Breast epithelium (tissue), 3 donors: ENCODE results near the gene ARSK.

Experiments used
- CTCF ChIP-seq, 3 donors: fragments of 450-650 bp; IDR thresholded peaks; one replicate each; pipeline ENCODE4 v1.5.1; 2016 to 2017; ENCODE audit warnings: antibody characterized with exemption in 3 of 3, mild to moderate bottlenecking in 3 of 3, moderate library complexity in 3 of 3
- POLR2A ChIP-seq: fragments of 450-650 bp; IDR thresholded peaks from one replicate; pipeline ENCODE4 v1.6.1; 2016; ENCODE audit warnings: antibody characterized with exemption, mild to moderate bottlenecking, moderate library complexity
- POLR2AphosphoS5 ChIP-seq, 3 donors: sonication (generic); formaldehyde crosslinking; IDR thresholded peaks; one replicate each; pipeline ENCODE4 v1.6.1; 2017; ENCODE audit warnings: antibody characterized with exemption in 3 of 3

GRCh38 chr5:95562282-95562681 is 7.4 kb downstream of the ARSK start:
- TF ChIP-seq CTCF (IDR thresholded peaks at IDR 0.05) = no peak
- no peak for TF ChIP-seq POLR2AphosphoS5 (IDR thresholded peaks at IDR 0.05)
- no peak for TF ChIP-seq POLR2A
